GM21423 (cell line): Measurements from ENCODE around the gene OPA3.
A peak's percentile ranks its signal among the peaks of the same experiment; 100 is the strongest.

ENCODE experiments used
- ATAC-seq: cut with Tn5 transposase; IDR thresholded peaks from one replicate; pipeline ENCODE4 v1.9.1; 2021; ENCODE audit warnings: mild to moderate bottlenecking, moderate library complexity; ENCODE audit not compliant: unreplicated experiment

OPA3 gene

GRCh38 chr19:45568732-45569131 is 15.9 kb downstream of the OPA3 start:
- ATAC-seq: no peak

GRCh38 chr19:45567609-45568008 is 17.0 kb downstream of the OPA3 start:
- ATAC-seq: no peak

- no peak for ATAC-seq
Observed at GRCh38 chr19:45564131-45564780, 20.3 kb downstream of the OPA3 start.

- ATAC-seq: no peak
Observed at GRCh38 chr19:45560686-45561085, 23.9 kb downstream of the OPA3 start.

GRCh38 chr19:45560038-45560437 is 24.6 kb downstream of the OPA3 start:
- no peak for ATAC-seq

- ATAC-seq: peak; percentile 47
Observed at GRCh38 chr19:45558399-45558878, 26.2 kb downstream of the OPA3 start.

- ATAC-seq: no peak
Observed at GRCh38 chr19:45556835-45557234, 27.8 kb downstream of the OPA3 start.

GRCh38 chr19:45554481-45554880 is 30.1 kb downstream of the OPA3 start:
- no peak for ATAC-seq

- no peak for ATAC-seq
Observed at GRCh38 chr19:45553464-45553863, 31.1 kb downstream of the OPA3 start.

- ATAC-seq: no peak
Observed at GRCh38 chr19:45547965-45548609, 36.5 kb downstream of the OPA3 start.

GRCh38 chr19:45547211-45547770 is 37.3 kb downstream of the OPA3 start:
- no peak for ATAC-seq

GRCh38 chr19:45542234-45542668 is 42.4 kb downstream of the OPA3 start:
- ATAC-seq: no peak

- no peak for ATAC-seq
Observed at GRCh38 chr19:45539459-45539858, 45.1 kb downstream of the OPA3 start.

- no peak for ATAC-seq
Observed at GRCh38 chr19:45531349-45531748, 53.3 kb downstream of the OPA3 start.

GRCh38 chr19:45529420-45529785 is 55.2 kb downstream of the OPA3 start:
- ATAC-seq: no peak

- ATAC-seq: no peak
Observed at GRCh38 chr19:45528744-45529419, 55.7 kb downstream of the OPA3 start.

GRCh38 chr19:45528149-45528743 is 56.4 kb downstream of the OPA3 start:
- ATAC-seq: no peak

- ATAC-seq: no peak
Observed at GRCh38 chr19:45527731-45528130, 56.9 kb downstream of the OPA3 start.

- ATAC-seq: no peak
Observed at GRCh38 chr19:45526971-45527370, 57.6 kb downstream of the OPA3 start.

GRCh38 chr19:45526143-45526542 is 58.5 kb downstream of the OPA3 start:
- ATAC-seq: no peak

- no peak for ATAC-seq
Observed at GRCh38 chr19:45524575-45525129, 60.0 kb downstream of the OPA3 start.
